ENCODE measurements around the gene LYPD6.

Gene LYPD6

DNA sequence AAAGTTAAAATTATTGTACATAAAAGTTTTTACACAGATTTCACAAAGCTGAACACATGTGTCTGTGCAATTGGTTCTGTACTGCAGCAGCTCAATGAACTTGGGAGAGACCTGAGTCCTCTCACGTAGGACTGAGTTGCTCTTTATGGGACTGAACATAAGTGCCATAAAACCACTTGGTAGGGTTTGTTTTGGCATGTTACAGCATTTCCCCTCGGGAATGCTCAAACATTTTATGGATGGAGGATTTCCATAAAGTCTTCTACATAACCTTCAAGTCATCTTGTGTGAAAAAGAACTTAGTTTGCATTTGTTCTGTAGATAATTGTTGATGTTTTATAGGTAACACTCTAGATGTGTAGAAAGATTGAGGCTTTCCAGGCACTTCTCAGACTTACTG, 15.9 kb downstream of the LYPD6 start:
- DNase-seq (ENCODE audit: low read depth in 2 of 2, low spot score in 1 of 2), result no peak

DNA sequence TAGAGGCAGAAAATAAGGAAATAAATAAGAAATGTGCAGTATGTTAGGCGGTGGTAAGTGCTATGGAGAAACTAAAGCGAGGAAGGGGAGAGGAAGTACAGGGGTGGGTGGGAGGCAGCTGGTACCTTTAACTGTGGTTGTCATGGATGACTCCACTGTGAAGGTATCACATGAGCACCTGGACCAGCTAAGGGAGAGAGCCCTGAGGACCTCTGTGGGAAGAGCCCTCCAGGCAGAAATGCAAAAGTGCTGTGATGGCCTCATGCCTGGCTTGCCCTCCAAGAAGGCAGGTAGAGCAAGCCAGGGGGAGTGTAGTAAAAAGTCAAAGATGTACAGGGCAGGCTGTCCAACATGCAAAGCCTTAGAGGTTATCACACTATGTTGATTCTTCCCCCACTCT, 17.9 kb downstream of the LYPD6 start:
- no peak for DNase-seq (ENCODE audit: low read depth in 2 of 2, low spot score in 1 of 2)

DNA sequence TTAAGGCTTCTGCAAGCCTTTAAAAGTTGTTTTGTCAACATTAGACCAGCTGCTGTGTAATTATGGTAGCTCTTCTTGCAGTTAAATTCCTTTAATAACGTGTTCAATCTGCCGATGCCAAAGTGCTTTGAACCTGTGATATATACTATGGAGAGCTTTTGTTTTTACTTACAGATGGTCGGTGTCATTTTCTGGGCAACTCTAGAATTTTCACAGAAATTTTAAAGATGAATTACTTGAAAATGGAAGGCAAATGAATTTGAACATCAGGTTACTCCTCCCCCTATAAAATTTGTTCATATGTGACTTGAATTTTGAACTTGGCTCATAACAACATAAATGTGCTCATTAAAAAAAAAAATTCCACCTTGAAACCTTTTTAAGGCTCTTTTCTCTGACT, 23.0 kb downstream of the LYPD6 start:
- no peak for DNase-seq (ENCODE audit: low read depth in 2 of 2, low spot score in 1 of 2)

DNA sequence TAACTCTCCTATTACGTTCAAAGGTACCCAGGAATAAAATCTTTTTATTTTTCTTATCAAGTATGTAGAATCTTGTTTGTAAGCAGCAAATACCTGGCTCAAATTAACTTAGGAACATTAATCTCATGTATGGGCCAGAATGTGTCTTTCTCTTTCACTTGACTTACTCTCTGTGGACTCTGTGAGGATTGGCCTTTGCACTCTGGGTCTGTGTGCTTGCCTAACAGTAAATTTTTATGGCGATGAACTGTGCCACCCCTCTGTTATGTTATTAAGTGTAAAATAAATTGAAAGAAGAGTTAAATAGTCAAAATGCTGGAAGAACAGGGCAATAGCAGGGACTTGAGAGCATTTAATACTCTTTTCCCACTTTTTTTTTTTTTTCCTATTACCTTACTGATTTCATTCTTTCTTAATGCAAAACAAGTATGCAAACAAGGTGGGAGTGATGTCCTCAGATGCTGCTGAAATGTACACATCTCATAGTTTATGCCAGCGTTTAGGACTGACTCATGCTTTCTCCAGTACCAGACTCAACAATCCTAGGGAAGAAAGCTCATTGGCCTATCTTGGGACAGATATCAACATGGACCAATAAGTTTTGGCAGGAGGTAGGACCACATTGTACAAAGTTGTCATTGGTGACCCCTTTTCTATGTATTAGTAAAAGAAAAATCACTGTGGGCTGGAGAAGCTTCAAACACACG, 25.5 kb downstream of the LYPD6 start:
- DNase-seq (ENCODE audit: low read depth in 2 of 2, low spot score in 1 of 2), result no peak

DNA sequence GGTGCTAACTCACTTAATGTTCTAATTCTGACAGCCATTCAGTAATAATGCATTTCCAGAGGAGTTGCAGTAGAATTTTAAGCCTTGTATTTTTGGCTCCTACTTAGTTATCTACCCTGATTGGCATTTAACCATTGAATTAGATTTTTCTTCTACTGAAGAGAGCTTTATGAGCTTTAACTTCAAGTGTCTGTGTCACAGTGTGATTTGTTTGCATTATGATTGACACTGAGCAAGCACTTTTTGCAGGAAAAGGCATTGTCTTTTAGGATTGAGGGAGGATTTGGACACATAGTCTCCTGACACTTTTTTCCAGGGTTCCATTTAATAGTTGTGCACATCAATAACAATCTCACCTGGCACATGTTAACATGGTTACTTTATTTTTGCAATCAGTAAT, 26.7 kb downstream of the LYPD6 start:
- no peak for DNase-seq (ENCODE audit: low read depth in 2 of 2, low spot score in 1 of 2)

DNA sequence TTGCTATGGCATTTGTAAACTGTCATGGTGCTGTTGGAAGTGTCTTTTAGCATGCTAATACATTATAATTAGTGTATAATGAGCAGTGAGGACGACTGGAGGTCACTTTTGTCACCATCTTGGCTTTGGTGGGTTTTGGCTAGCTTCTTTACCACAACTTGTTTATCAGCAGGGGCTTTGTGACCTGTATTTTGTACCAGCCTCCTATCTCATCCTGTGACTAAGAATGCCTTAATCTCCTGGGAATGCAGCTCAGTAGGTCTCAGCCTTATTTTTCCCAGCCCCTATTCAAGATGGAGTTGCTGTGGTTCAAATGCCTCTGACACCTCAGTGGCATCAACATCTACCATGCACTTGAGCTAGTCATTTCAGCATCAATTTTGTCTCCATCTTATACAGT, 29.7 kb downstream of the LYPD6 start:
- DNase-seq (ENCODE audit: low read depth in 2 of 2, low spot score in 1 of 2), result no peak

DNA sequence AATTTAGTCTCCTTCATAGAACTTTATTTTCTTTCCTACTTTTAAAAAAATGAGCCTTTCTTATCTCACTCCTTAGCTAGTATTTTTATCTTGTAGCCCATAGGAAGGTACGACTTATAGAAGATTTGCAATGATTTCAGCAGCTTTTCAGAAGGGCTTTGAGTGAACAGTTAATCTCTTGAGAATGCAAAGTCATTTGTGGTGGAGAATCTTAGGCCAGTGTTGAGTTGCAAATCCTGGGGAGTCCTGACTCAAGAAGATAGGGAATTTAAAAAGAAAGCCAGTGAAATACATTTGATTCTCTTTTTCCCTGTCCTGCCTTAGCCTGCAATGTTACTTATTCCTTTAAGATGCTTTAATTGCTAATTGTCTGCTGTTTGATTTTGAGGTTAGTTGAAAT, 33.6 kb downstream of the LYPD6 start:
- no peak for DNase-seq (ENCODE audit: low read depth in 2 of 2, low spot score in 1 of 2)

DNA sequence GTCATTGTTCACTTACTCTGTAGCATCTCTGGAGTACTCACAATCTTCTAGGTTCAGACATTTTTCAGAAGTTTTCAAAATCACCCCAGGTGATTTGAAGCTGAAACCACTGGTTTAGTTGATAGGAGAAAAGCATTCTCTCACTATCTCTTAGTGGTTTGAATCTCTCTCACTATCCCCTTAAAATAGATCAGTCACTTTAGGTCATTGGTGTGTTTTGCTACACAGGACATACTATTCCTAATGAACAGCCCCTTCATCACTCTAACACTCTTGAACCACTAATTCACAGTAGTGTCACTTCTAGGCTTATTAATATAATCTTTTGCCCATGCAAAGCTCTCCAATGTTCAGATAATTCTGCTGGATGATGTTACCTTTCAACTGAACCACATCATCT, 34.5 kb downstream of the LYPD6 start:
- no peak for DNase-seq (ENCODE audit: low read depth in 2 of 2, low spot score in 1 of 2)

DNA sequence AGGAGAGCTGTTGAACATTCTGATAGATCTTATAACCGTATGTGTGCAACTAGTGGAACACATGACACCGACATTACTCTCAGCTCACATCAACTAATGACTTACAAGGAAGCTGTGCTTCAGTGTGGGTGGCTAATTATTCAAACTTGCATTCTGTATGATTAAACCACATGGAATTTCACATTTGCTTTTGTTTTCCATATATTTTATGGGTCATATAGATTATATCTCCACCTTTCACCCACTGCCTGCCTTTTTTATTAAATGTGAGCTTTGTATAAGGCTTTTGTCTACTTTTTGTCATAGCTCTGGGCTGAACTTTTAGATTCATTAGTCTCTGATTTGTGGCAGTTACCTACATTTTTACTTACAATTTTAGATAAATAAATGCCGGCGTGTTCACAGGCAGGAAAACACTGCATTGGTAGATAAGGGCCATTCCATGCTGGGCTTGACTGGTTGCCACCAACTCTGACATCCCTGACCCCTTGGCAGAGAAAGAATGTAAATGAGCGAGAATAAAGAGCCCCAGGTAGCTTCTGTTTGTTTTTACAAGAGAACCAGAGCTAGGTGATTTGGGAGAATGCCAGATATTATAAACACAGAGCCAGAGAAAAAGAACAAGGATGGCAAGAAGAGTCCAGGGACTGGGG, 35.7 kb downstream of the LYPD6 start:
- DNase-seq (ENCODE audit: low read depth in 2 of 2, low spot score in 1 of 2), result no peak

DNA sequence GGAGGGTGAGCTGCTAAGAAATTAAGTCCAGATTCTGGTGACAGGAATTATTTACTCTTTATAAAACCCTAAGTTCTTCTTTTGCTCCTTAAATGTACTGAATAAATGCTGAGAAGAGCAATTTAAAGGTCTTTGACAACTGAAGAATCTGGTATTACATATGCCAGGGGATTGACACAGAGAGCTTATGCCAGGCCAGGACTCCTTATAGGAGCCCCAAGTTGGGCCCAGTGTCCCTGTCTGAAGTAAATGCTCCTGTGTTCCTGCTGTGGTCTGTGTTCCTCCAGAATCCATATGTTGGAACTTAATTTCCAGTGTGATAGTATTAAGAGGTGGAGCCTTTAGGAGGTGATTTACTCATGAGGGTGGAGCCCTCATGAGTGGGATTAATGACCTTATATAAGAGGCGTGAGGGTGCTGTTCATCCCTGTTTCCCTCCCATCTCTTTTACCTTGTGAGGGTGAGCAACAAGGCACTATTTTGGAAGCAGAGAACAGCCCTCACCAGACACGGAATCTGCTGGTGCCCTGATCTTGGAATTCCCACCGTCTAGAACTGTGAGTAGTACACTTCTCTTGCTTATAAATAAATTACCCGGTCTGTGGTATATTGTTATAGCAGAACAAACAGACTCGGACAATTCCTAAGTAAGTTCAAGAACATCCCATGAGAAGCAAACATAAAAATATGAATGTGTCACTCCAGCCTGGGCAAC, 39.8 kb downstream of the LYPD6 start:
- DNase-seq (ENCODE audit: low read depth in 2 of 2, low spot score in 1 of 2), result no peak

DNA sequence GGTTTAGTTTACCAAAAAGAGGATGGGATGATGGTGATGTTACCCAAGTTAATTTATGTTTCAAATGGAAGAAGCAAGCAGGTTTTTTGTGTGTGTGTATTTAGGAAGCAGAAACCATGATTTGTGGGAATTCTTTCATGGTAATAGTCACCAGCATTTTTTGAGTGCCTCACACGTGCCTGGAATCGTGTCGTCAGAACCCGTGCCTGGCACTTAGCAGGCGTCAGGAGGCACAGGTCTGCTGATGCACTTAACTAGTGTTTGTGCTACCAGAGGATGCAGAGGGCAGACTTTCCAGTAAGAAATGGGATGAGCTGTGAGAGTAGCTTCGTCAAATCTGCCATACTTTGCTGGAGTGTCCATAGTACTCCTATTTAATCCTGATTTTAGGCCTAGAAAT, 41.1 kb downstream of the LYPD6 start:
- no peak for DNase-seq (ENCODE audit: low read depth in 2 of 2, low spot score in 1 of 2)

DNA sequence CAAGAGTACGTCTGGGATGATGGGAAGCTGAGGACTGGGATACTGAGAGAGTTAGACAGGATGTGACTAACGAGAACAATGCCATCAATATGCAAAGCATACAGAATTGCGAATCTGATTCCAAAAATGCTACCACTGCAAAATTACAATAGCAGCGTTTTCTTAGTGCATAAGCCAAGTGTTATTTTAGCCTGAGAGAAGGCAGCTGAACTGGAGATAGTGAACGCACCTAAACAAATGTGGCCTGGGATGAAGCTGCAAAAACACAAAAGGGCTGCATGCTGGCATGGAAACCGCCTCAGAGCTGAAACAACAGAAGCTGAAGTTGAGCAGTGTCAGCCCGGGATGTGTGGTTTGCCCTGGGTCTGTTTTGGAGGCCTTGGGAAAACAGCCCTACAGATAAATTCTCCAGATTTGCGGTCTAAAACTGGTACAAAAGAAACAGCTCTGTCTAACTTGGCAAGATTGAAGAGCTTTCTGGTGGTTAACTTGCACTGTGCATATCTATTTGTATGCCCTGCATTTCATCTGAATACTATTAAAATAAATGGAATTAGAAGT, 45.5 kb downstream of the LYPD6 start:
- no peak for DNase-seq (ENCODE audit: low read depth in 2 of 2, low spot score in 1 of 2)

DNA sequence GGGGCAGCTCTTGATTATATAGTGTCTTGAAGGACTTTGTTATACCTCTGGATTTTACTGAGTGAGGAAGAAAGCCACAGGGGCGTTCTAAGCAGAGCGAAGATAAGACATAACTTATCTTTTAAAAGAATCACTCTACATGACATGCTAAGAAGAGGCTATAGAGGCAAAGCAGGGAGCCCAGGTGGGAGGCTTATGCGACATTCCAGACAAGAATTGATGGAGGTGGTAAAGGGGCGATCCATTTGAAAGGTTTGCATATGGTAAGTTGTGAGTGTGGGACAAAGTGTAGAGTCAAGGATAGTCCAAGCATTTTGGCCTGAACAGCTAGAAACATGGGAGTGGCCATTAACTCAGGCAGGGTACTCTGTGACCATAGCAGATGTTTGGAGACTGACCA, 49.8 kb downstream of the LYPD6 start:
- DNase-seq (ENCODE audit: low read depth in 2 of 2, low spot score in 1 of 2), result no peak

DNA sequence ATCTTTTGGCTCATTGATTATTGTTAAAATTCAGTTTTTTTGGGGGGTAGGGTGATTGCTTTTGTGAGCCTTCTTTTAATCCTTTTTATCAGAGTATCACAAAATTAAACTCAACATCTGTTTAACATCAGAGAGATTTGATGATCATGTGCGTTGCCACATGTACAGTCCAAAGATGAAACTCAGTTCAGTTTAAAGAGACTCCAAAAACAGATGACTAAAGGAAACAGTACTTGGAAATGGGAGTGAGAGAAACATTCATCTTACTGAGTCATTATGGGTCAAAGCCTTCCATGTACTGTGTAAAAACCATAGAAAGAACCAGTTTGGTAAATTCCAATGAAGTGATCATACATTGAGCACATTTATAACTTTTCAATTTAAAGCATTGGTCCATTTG, 53.0 kb downstream of the LYPD6 start:
- DNase-seq (ENCODE audit: low read depth in 2 of 2, low spot score in 1 of 2), result no peak

DNA sequence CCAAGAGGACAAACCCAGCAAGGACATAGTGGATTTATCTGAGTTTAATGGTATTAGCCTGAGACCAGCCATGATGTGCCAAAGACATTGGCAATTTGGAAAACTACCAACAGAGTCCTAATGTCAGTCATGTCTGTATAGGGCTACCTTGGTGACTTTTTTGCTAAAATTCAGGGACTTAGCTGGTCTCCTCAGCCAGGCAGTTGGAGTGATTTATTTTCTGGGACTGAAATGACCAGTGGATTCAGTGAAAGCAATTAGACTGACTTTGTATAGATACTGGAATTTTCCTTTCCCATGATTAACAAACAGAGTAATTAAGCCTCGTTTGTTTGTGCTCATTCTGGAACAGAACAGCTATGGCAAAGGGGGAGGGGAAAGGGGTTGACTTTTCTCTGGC, 55.0 kb downstream of the LYPD6 start:
- DNase-seq (ENCODE audit: low read depth in 2 of 2, low spot score in 1 of 2), result no peak

DNA sequence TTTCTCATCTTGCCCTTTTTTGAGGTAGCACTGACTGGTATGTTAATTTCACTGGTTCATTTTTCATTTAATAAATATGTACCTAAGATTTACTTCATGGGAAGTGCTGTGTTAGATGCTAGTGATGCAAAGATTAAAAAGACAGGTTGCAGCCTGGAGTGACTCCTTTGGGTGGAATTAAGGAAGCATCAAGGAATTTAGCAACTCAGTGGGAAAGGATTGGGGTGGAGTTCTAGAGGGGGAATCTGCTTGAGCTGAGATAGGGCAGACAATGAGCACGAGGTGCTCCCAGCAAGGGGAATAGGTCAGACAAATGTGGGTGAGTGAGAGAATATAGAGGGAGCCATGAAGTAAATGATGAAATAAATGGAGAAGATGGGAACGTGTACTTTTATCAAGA, 57.0 kb downstream of the LYPD6 start:
- no peak for DNase-seq (ENCODE audit: low read depth in 2 of 2, low spot score in 1 of 2)

DNA sequence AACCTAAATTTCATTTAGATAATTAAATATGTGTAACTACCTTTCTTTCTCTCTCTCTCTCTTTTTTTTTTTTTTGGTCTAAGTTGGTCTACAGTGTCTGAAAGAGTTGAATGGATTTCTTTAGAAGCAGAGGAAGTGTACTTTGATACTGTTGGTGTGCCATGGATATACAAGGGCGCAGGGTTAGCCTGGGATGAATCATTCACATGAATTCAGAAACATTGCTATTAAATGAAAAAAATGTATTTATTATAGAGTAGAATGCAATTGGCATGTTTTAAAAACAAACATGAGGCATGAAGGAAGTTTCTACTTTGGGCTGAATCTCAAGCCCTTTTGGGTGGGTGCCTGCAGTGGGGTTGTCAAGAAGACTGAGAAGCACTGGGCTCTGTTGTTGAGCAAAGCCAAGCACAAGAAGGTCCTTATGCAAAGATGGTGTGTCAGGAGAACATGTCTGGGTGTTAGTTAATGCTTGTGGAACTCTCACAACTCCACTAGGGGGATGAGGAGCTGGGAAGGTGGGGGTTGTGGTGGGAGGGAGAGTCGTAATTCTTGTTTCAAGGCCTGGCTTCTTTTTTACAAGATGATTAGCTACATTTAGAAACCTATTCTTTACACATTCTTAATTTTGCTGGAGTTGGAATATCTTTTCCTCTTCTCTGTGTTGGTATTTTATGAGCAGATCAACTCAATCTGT, 57.9 kb downstream of the LYPD6 start:
- no peak for DNase-seq (ENCODE audit: low read depth in 2 of 2, low spot score in 1 of 2)

DNA sequence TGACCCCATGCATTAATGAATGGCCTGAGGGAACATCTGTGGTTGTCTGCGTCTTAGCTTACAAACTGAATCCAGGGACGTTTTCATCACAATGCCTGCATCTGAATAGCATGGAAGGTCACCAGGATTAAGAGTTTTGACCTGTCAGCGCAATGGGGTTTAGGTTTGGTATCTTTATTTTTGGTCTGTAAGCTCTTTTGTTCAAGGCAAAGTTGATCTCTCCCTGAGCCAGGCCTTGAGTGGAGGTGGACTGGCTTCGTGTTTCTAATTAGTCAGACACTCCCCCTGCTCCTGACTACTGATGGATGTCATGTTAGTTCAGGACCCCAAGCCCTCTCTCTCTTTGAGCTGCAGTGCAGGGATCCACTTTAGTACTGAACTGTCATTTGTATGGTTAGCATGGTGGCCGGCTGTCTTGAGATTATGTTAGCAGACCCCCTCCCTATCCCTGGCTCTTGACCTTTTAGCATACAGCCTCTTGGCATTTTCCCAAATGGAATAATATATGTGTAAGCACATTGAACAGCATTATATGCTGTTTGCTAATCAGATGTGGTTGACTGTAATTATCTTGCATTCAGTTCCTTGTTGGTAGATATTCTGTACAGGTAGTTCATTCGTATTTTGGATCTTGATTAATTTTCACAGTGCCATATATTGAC, 59.2 kb downstream of the LYPD6 start:
- no peak for DNase-seq (ENCODE audit: low read depth in 2 of 2, low spot score in 1 of 2)

DNA sequence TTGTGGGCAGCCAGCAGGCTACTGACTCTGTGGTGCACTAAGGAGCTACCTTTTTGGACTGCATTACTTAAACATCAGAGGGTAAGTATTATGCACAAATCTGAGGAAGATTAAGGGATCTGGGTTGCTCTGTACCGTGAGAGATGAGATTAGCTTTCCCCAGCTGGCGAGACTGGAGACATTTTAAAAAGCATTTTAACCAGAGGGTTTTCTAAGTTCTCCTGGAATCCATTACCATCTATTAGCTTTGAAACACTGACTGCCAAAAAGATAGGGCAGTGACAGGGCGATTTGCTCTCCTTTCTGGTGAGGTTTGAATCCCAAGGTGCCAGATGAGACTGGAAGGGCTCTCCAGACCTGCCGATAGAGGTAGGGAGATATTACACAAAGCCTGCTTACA, 63.2 kb downstream of the LYPD6 start:
- DNase-seq (ENCODE audit: low read depth in 2 of 2, low spot score in 1 of 2), result no peak

DNA sequence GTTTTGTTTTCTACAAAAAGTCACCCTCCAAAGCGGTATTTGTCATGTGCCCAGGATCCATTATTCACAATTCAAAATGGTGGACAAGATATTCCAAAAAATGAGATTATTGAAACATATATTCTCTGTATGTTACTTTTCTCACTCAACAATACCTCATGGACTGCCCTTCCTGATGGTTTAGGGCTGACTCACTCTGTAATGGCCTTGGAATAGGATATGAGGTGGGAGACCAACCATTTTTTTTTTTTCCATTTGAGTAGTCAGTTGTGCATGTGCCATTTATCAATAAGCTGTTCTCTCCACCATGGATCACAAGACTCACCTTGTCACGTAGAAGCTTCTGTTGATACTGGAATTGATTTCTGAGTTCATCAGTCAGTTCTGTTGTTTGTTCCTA, 64.5 kb downstream of the LYPD6 start:
- no peak for DNase-seq (ENCODE audit: low read depth in 2 of 2, low spot score in 1 of 2)

DNA sequence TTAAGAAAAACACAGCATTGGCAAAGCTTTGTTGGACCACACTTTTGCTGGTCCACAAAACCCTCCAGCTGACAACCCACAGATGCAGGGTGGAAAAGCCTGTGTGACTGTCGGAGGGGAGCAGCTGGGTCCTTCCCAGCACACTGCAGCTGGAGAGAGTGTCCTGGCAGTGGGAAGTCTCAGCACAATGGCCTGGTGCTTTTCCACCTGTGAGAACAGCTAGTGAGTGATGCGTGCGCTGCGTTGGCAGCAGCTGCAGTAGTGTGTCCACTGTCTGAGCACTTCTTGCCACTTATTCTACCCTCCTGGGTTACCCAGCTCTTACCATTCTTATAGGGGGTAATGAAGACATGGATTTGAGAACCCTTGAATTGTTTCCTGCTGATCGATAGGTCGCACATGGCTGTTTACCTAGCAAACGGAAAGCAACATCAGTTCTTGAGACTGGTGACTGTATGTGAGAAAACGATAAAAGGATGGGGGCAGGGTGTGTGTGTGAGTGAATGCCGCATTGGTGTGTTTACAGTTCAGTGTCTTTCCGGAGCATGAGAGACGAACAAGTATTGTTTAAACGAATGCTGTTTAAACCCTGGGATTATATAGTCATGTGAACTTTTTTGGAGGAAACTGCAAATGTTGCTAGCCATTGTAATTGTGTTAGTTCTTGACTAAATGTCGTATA, 69.7 kb downstream of the LYPD6 start:
- DNase-seq (ENCODE audit: low read depth in 2 of 2, low spot score in 1 of 2), result no peak
